Upper lobe of left lung (tissue), 6 donors: ENCODE results near the gene LRP1B. TPM values are rescaled to one million over a fixed set of nuclear protein-coding genes. Genes with fewer than 3 reads are reported as not detected.
"Not testable (repeated sequence)": the region's sequence is repeated elsewhere in the genome, so short reads cannot be mapped to it uniquely, and the experiment has no call there.

Experiments used
- ATAC-seq, 2 donors: fragments of 200-7000 bp; cut with Tn5 transposase; one replicate each; pipeline ENCODE4 v1.9.1; 2022; ENCODE audit warnings: mild to moderate bottlenecking in 2 of 2, moderate library complexity in 2 of 2; ENCODE audit not compliant: low FRiP score in 2 of 2
- DNase-seq, 2 donors: peaks; one replicate each; pipeline ENCODE4 v3.0.0-alpha.2; 2019 to 2020
- H3K27ac ChIP-seq, 4 donors: fragments of 200-600 bp; sonication (generic); one replicate each; pipeline ENCODE4 v1.5.1; 2016 to 2019
- H3K27me3 ChIP-seq, 4 donors: fragments of 200-600 bp; sonication (generic); one replicate each; pipeline ENCODE4 v1.5.1; 2017 to 2019
- H3K36me3 ChIP-seq, 4 donors: fragments of 200-600 bp; sonication (generic); one replicate each; pipeline ENCODE4 v1.5.1; 2016 to 2019
- H3K4me1 ChIP-seq, 4 donors: fragments of 200-600 bp; sonication (generic); one replicate each; pipeline ENCODE4 v1.5.1; 2018 to 2019
- H3K4me3 ChIP-seq, 4 donors: fragments of 200-600 bp; sonication (generic); one replicate each; pipeline ENCODE4 v1.5.1; 2017 to 2019; ENCODE audit warnings: mild to moderate bottlenecking in 2 of 4, moderate library complexity in 1 of 4
- H3K9me3 ChIP-seq, 4 donors: fragments of 200-600 bp; sonication (generic); one replicate each; pipeline ENCODE4 v1.5.1; 2018 to 2019
- CTCF ChIP-seq, 6 experiments: fragments of 450-650 bp in 4 of 6; fragments of 200-600 bp in 2 of 6; sonication (generic) in 2 of 6; IDR thresholded peaks; one replicate each; pipeline ENCODE4 v1.5.1; 2016 to 2019; ENCODE audit warnings: antibody characterized with exemption in 6 of 6
- EP300 ChIP-seq, 4 donors: sonication (generic); formaldehyde crosslinking; IDR thresholded peaks; one replicate each; pipeline ENCODE4 v1.5.1; 2017; ENCODE audit warnings: antibody characterized with exemption in 4 of 4, control low read depth in 2 of 4
- POLR2A ChIP-seq, 4 donors: fragments of 450-650 bp; IDR thresholded peaks; one replicate each; pipeline ENCODE4 v1.5.1; 2016 to 2017; ENCODE audit warnings: antibody characterized with exemption in 4 of 4, mild to moderate bottlenecking in 2 of 4
- POLR2AphosphoS5 ChIP-seq, 2 donors: sonication (generic); formaldehyde crosslinking; IDR thresholded peaks; one replicate each; pipeline ENCODE4 v1.5.1; 2017; ENCODE audit warnings: antibody characterized with exemption in 2 of 2
- WGBS, 2 donors: methylation state at CpG; one replicate each; pipeline ENCODE4 v1.1.5; 2017 to 2018; 5-methylcytosine and 5-hydroxymethylcytosine counted together
- total RNA-seq, 6 donors: library from RNA; depleted of rRNA in 4 of 6; stranded (reverse); fragments of >200 nt in 4 of 6; gene quantifications; one replicate each; pipeline versions ENCODE4 v1.1.0 to v1.2.1, GENCODE V29; 2016 to 2021
- donor health status: DM: no; HTN: no; CAD: no; lungs with moderate emphysema.
- donor health status: DM: no; HTN: yes; CAD: no; lungs with severe emphysema.

The LRP1B gene
- total RNA-seq, 6 donors from 2014 or later, result under 0.01 to 0.46 (median 0.11) TPM

GRCh38 chr2:140288726-140289125 lies 1842.1 kb downstream of the LRP1B start:
- DNase-seq (no peak), ATAC-seq (no peak)
- no peaks in the 10 kb centered on the region for H3K9me3 ChIP-seq
- TF ChIP-seq EP300 (IDR thresholded peaks at IDR 0.05), result no peak
- TF ChIP-seq POLR2A (IDR thresholded peaks at IDR 0.05), result no peak
- no peak for TF ChIP-seq POLR2AphosphoS5 (IDR thresholded peaks at IDR 0.05)
- TF ChIP-seq CTCF (IDR thresholded peaks at IDR 0.05), result no peak
- H3K27ac ChIP-seq, result no peak overlapping the region
- H3K36me3 ChIP-seq, result no peaks in the 10 kb centered on the region
- no peak overlapping the region for H3K4me3 ChIP-seq
- no peaks in the 10 kb centered on the region for H3K27me3 ChIP-seq
- no peaks in the 10 kb centered on the region for H3K4me1 ChIP-seq

GRCh38 chr2:140288213-140288612 lies 1842.6 kb downstream of the LRP1B start:
- WGBS, 2 donors, result 58 to 72% methylated on average over 2 of the region's 2 CpGs
- DNase-seq (no peak), ATAC-seq (no peak)
- H3K27ac ChIP-seq, result no peak overlapping the region
- H3K4me3 ChIP-seq, result no peak overlapping the region
- no peaks in the 10 kb centered on the region for H3K27me3 ChIP-seq
- TF ChIP-seq EP300 (IDR thresholded peaks at IDR 0.05) (no peak), POLR2AphosphoS5 (IDR thresholded peaks at IDR 0.05) (no peak), POLR2A (IDR thresholded peaks at IDR 0.05) (no peak), CTCF (IDR thresholded peaks at IDR 0.05) (no peak)
- no peaks in the 10 kb centered on the region for H3K4me1 ChIP-seq
- no peaks in the 10 kb centered on the region for H3K36me3 ChIP-seq
- no peaks in the 10 kb centered on the region for H3K9me3 ChIP-seq

GRCh38 chr2:140286377-140286776 lies 1844.4 kb downstream of the LRP1B start:
- DNase-seq, result no peak
- no peaks in the 10 kb centered on the region for H3K9me3 ChIP-seq
- no peak overlapping the region for H3K27ac ChIP-seq
- no peaks in the 10 kb centered on the region for H3K4me1 ChIP-seq
- ATAC-seq, result no peak
- 63 to 80% methylated on average over 1 of the region's 1 CpG for WGBS, 2 donors
- no peaks in the 10 kb centered on the region for H3K36me3 ChIP-seq
- no peak overlapping the region for H3K4me3 ChIP-seq
- no peaks in the 10 kb centered on the region for H3K27me3 ChIP-seq
- no peak for TF ChIP-seq POLR2AphosphoS5 (IDR thresholded peaks at IDR 0.05)
- TF ChIP-seq POLR2A (IDR thresholded peaks at IDR 0.05), result no peak
- no peak for TF ChIP-seq EP300 (IDR thresholded peaks at IDR 0.05)
- TF ChIP-seq CTCF (IDR thresholded peaks at IDR 0.05), result no peak

- not testable (repeated sequence) for H3K27me3 ChIP-seq, H3K4me1 ChIP-seq, H3K9me3 ChIP-seq, H3K36me3 ChIP-seq, DNase-seq, H3K4me3 ChIP-seq, ATAC-seq, H3K27ac ChIP-seq
- 50 to 90% methylated on average over 5 of the region's 5 CpGs for WGBS, 2 donors
Measured at GRCh38 chr2:140277344-140277743, 1853.5 kb downstream of the LRP1B start.

- Histone ChIP-seq H3K4me3 (no peak overlapping the region), H3K27ac (no peak overlapping the region), H3K9me3 (no peaks in the 10 kb centered on the region), H3K27me3 (no peaks in the 10 kb centered on the region), H3K4me1 (no peaks in the 10 kb centered on the region), H3K36me3 (no peaks in the 10 kb centered on the region)
- WGBS, 2 donors, result 61 to 92% methylated on average over 1 of the region's 1 CpG
- ATAC-seq (no peak), DNase-seq (no peak)
- TF ChIP-seq CTCF (IDR thresholded peaks at IDR 0.05) (no peak), POLR2AphosphoS5 (IDR thresholded peaks at IDR 0.05) (no peak)
Measured at GRCh38 chr2:140276661-140277060, 1854.2 kb downstream of the LRP1B start.
